Stimulated activated CD4-positive, alpha-beta T cell treated with anti-CD3 and anti-CD28 coated beads, Interleukin-1b, Interleukin-23, amount 100 ng/mL, for 48 hours (primary cell): Measurements from ENCODE around the gene PIP5KL1.
"Not testable (repeated sequence)": the region's sequence is repeated elsewhere in the genome, so short reads cannot be mapped to it uniquely, and the experiment has no call there.

Experiments
- DNase-seq: peaks from one replicate; pipeline ENCODE4 v3.0.0-alpha.2; 2020

PIP5KL1 gene

GRCh38 chr9:127885508-127886281 lies 44.9 kb downstream of the PIP5KL1 start:
- no peak for DNase-seq

GRCh38 chr9:127884976-127885490 lies 45.5 kb downstream of the PIP5KL1 start:
- no peak for DNase-seq

DNA sequence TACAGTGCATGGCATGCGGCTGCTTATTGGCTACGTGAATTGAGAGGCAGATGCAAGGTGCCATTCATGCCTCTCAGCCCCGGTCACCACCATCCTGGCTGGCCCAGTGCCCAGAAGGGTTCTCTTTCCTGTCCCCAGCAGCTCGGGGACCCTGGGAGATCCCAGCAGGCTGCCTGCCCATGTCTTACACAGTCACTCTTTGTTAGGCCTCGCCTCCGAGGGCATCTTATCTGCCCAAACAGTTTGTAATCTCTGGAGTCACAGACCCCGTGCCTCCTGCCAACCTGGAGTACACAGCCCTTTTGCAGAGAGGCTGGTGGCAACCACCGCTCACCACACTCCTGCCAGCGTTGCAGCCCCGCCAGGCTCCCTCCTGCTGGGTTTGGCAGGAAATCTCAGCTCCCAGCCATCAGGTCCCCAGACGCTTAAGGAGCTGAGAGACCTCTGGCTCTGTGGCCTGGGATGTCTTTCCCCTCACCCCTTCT lies 46.1 kb downstream of the PIP5KL1 start:
- DNase-seq = no peak

DNA sequence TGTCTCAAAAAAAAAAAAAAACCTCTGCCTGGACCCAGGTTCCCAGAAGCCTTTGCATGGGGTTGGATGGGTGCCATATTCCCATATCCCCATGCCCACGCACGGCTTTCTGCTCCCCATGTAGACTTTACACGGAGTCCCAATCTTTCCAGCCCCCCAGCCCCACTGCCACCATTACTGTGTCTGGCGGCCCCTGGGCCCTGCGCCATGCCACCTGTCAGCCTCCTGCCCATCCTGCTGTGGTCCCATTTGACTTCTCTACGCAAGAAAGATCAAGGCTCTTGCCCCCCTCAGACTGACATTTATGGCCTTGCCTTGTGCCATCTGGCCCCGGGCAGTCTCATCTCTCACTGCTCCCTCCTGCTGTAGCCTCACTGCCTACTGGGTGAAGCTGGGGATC lies 46.6 kb downstream of the PIP5KL1 start:
- DNase-seq = no peak

DNA sequence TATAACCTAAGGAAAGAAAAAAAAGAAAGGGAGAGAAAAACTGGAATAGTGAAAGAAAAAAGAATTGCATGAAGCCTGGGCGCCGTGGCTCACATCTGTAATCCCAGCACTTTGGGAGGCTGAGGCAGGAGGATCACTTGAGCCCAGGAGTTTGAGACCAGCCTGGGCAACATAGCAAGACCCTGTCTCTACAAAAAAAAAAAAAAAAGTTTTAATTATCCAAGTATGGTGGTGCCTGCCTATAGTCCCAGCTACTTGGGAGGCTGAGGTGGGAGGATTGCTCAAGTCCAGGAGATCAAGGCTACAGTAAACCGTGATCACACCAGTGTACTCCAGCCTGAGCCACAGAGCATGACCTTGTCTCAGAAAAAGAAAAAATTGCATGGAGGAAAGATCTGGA lies 48.9 kb downstream of the PIP5KL1 start:
- DNase-seq = not testable (repeated sequence)

DNA sequence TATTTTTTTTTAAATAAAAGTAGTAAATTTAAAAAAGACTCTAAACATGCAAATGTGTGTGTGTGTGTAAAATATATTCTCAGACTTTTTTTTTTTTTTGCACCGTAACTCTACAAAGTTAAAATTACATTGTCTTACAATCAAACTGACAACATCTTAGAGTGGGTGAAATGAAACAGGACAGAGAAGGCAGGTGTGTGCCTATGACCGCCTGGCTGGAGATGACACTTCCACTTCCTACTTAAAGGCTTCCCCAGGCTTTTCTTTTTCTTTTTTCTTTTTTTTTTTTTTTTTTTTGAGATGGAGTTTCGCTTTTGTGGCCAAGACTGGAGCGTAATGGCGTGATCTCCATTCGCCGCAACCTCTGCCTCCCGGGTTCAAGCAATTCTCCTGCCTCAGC lies 50.4 kb downstream of the PIP5KL1 start:
- DNase-seq = no peak

- no peak for DNase-seq
These were observed 51.8 kb downstream of the PIP5KL1 start for GRCh38 chr9:127878652-127879390.

GRCh38 chr9:127878001-127878651 lies 52.5 kb downstream of the PIP5KL1 start:
- no peak for DNase-seq

- DNase-seq = no peak
These were observed 53.0 kb downstream of the PIP5KL1 start, which contains the start of gene AK1 for GRCh38 chr9:127877566-127877998. Gene AK1, minus strand, starts transcription at chr9:127877675. Its CDS starts 3,058 bp downstream, at chr9:127874617.

- DNase-seq = no peak
These were observed 53.6 kb downstream of the PIP5KL1 start for GRCh38 chr9:127876764-127877562.

DNA sequence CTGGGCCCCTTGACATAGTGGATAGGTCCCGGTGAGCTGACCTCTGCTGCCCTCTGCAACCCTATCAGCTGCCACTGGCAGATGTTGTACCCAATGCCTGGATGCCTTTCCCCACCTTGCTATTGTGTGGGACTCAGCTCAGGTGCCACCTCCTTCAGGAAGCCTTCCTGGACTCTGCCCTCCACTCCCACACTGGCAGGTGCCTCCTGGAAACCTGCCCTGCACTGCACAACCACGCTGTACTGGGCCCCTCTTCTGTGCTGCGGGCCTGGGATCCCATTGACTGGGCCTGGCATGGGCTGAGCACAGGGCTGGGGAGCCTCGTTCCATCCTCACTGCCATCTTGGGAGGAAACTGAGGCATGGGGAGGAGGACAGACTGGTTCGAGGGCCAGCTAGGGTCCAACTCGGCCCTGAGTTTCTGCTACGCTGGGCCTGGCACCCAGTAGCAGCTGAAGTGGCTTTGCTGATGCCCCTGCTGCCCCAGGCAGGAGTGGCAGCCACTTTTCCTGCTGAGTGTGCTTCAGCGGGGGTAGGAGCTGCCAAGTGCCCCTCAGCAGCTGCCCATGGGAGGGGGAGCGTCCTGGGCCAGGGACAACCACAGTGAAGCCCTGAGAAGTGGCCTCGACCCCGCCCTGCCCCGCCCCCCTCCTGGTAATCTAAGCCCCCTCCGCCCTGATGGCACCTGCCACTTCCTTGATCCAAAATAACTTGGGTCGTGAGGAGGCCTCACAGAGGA lies 54.4 kb downstream of the PIP5KL1 start:
- no peak for DNase-seq

DNA sequence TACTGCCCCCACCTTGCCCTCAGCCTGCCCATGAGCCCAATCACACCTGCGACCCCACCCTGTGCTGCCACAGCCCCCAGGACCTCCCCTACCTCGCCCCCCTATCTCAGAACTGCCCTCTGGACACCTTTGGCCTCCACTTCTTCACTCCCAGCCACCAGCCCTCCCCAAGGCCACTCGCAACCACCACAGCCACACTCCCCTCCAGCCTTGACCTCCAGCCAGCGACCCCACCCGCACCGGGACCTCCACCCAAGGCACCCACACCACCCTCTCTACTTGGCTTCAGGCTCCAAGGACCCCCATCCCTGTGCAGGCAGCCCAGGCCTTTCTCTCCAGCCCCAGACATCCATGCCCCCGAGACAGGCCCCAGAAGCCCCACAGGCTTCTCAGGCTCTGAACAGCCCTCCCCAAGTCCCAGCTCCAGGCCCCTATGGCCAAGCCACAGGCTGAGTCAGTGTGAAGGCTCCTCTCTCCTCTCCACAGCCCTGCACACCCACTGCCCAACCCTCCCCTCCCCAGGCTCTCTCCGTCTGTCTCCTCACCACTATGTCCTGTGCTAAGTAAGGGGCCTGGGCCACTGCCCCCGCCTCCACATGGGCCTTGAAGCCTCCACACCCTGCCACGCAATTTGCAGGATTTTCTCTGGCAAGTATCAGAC lies 55.1 kb downstream of the PIP5KL1 start:
- no peak for DNase-seq

DNA sequence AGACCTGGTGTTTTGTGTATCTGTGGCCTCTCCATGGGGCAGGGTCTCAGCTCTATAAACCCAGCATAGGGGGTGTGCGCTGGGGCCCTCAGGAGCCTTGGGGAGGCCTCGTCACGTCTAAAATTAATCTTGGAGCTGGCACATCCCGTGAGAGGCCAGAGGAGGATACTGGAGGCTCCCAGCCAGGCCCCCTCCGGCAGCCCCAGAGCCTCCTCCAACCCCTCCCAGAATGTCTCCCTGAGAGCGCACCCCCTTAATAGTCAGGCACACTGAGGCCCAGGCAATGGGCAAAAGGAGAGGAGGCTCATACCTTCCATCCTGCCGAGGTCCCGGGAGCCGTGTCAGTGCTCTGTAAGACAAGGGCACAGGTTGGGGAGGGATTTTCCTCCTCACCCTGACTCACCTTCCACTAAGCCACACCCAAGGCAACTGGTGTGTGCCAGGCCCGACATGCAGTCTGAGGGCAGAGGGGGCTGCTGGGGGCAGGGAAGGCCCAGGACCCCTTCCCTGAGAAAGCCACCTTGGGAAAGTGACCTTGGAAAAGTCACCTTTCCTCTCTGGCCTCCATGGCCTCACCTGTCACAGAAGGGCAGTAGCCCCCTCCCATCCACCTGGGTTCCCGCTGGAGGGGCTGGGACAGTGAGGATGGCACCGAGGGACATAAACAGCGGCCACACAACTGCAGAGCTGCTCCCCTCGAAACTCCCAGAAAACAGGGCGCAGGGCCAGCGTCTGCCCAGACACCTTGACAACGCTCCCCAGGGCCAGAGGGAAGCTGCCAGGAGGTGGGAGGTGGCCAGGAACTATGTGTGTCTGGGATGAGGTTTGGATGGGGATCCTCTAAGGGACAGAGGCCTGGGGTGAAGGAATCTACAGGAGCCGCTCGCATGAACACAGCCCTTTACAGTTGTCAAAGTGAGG lies 56.0 kb downstream of the PIP5KL1 start:
- no peak for DNase-seq

DNA sequence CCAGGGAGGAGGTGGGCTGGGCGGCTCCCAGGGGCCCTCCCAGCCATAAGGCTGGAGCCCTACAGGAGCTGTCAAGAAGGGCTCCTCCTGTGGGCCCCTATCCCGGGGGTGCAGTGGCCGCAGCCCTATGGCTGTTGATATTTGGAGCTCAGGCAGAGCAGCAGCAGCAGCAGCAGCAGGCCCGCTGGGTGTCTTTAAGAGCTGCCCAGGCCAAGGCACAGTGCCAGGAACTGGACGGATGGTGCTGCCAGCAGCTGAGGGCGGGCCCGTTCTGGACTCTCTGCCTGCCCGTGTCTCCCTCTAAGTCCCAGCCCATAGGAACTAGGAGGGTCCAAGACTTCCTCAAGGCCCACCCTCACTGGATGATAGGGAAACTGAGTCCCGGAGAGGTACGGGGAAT lies 56.7 kb downstream of the PIP5KL1 start:
- no peak for DNase-seq

DNA sequence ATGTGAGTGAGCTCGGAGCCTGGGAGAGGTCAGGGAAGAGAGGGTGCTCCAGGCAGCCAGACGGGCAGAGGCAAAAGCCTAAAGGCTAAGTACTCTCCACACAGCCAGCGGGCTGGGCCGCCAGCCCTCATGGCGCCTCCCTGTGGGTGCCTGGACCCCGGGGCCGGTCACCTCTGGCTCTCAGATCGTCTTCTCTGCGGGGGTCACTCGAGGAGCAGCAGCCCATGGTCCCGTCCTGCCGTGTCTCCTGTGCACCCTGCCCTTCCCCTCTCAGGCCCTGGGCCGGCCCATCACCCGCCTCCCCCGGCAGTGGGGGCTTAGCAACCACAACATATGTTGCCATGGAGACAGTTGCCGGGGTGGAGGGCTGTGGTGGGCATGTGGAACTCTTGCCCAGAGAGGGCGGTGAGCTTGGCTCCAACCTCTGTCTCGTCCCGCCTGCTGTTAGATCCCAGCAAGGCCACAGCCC lies 57.3 kb downstream of the PIP5KL1 start:
- no peak for DNase-seq

DNA sequence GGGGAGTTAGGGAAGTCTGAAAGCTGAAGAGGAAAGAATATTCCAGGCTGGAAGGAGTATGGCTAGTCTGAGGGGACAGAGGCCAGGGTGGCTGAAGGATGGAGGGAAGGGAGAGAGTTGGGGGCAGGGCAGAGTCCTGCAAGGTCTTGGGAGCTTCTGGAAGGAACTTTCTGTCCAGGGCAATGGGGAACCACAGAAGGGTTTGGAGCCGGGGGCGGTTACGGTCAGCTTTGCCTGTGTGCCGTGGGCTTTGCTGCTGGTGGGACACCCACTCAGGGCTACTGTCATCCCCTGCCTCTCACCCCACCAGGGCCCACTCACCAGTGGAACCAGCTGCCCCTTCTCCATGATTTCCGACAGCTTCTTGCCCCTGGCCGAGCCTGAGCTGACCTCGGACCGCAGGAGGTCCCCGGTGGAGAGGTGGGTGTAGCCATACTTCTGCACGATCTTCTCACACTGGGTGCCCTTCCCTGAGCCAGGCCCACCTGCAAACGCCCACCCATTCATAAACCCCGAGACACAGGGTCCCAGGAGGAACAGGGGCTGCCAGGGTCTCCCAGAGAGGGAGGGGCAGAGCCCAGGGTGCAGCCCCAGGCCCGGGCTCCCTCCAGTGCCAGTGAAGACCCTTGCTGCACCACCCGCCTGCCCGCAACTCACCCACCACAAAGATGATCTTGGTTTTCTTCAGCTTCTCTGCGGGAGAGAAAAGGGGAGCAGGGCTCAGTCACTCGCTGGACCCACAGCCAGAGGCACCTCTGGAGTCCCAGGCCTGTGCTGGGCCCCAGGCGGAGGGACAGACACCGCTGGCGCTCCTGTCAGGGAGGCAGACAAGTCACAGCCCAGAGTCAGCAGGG lies 58.0 kb downstream of the PIP5KL1 start:
- no peak for DNase-seq

DNA sequence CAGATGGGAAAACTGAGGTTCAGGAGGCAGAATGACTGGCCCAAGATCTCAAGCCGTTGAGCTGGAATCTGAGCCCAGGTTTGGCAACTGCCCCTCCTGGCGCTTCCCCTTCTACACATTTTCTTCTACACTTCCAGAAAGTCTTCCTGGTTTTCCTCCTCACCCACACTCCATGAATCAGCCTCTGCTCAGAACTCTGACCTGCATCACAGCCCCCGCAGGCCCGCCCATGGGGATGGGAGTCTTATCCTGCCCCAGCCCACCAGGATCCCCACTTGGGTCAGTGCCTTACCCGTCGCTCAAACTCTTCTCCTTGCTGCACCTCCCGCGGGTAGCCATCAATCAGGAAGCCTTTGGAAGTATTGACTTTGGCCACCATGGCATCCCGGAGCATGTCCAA lies 59.0 kb downstream of the PIP5KL1 start:
- DNase-seq = no peak

- DNase-seq = no peak
These were observed 59.7 kb downstream of the PIP5KL1 start for GRCh38 chr9:127870887-127871286.
